IgD-negative memory B cell (primary cell): Measurements from ENCODE around the gene LONP1. TPM values are rescaled to one million over a fixed set of nuclear protein-coding genes. Genes with fewer than 3 reads are reported as not detected.
"Not testable (repeated sequence)": the region's sequence is repeated elsewhere in the genome, so short reads cannot be mapped to it uniquely, and the experiment has no call there.

Experiments
- H3K27ac Mint-ChIP-seq, 3 donors: one replicate each; pipeline ENCODE4 v1.8.0; 2020 to 2022; ENCODE audit warnings: mild to moderate bottlenecking in 3 of 3, mixed read lengths in 3 of 3, moderate library complexity in 1 of 3
- H3K27me3 Mint-ChIP-seq: one replicate; pipeline ENCODE4 v1.8.0; 2021; ENCODE audit warnings: mixed read lengths
- H3K36me3 Mint-ChIP-seq: one replicate; pipeline ENCODE4 v1.8.0; 2020; ENCODE audit warnings: mild to moderate bottlenecking, mixed read lengths
- H3K4me1 Mint-ChIP-seq, 3 donors: one replicate each; pipeline ENCODE4 v1.8.0; 2020 to 2022; ENCODE audit warnings: mixed read lengths in 3 of 3, mild to moderate bottlenecking in 1 of 3
- H3K4me3 Mint-ChIP-seq, 4 donors: one replicate each; pipeline ENCODE4 v1.8.0; 2020 to 2022; ENCODE audit warnings: mild to moderate bottlenecking in 4 of 4, mixed read lengths in 4 of 4, moderate library complexity in 3 of 4
- H3K9me3 Mint-ChIP-seq, 3 donors: one replicate each; pipeline ENCODE4 v1.8.0; 2020 to 2021; ENCODE audit warnings: mixed read lengths in 3 of 3, mild to moderate bottlenecking in 1 of 3
- polyA plus RNA-seq: library from polyadenylated mRNA; unstranded; fragments of 300-500 nt; fragmentation: Illumina TruSeq; gene quantifications from one replicate; pipeline ENCODE4 v1.2.3, GENCODE V29; 2021

The LONP1 gene
- polyA plus RNA-seq, 1 donor from 2014 or later: 38.5 TPM

DNA sequence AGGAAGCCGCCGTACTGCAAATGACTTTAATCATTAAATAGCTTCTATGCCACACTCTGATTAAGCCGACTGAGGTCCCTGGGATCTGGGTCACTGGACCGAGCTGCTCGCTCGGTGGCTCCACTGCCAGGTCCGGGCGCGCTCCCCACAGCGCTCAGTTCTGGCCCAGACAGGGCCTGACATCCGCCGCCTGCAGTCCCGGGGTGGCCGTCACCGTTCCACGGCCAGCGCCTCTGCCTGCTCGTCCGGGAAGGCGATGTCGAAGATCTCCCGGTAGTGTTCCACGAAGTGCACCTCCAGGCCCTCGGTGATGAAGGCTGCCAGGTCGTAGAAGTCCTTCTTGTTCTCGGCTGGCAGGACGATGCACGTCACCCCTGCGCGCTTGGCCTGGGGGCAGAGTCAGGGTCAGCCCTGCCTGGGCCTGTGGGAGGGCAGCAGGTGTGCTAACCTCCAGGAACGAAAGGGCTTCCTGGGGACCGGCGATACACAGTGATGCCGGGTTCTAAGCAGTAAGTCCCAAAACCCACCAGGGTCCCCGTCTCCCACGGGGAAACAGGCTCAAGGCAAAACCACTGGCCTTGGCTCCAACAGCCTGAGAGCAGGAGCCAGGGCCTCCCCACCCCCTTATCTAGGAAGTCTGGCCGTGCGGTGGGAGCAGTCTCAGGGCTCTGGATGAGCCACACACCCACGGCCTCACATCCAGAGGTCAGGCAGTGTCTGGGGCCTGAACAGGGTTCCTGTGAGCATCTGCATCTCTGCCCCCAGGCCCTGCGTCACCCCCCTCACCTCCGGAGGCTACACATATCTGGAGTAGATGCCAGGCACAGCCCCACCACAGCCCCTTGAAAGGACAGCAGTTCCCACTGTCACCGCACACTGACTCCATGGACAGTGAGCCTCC, 27.9 kb downstream of the LONP1 start:
- Mint-ChIP-seq H3K4me3 (peak overlapping the region; percentile 90 to 97 (median 96)), H3K9me3 (no peaks in the 10 kb centered on the region), H3K36me3 (no peaks in the 10 kb centered on the region), H3K27me3 (no peaks in the 10 kb centered on the region), H3K4me1 (peaks cover 14 to 22% (median 21%) of the 10 kb centered on the region in 3 donors), H3K27ac (peak overlapping the region; percentile 88 to 91 (median 90))

DNA sequence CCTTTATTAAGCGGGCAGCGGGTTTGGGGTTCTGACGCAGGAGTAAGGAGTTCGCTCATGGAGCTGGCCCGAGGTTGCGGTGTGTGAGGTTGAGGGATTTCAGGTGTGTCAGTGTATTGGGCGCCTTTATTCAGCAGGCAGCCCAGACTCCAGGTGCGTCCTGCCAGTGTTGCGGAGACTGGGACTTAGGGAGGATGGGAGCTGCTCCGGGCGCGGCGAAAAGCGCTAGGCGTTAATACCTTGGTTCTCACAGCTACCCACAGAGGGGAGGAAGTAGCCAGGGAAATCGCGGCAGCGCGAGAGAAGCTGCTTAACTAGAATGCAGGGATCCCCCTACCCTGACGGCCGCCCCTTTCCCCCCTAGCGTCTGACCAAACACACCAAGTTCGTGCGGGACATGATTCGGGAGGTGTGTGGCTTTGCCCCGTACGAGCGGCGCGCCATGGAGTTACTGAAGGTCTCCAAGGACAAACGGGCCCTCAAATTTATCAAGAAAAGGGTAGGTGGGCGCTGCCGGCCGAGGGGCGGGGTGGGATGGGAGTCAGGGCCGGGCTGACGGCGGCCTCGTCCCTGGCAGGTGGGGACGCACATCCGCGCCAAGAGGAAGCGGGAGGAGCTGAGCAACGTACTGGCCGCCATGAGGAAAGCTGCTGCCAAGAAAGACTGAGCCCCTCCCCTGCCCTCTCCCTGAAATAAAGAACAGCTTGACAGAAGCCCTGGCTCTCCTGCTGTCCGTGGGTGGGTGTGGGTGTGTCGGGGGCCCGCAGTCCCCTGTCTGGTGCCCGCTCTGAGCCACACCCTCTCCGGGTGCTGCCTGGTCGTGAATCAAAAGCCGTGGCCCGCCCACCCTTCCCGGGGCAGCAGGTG, 28.8 kb downstream of the LONP1 start:
- Mint-ChIP-seq H3K27ac (peak overlapping the region; percentile 91 to 98 (median 97)), H3K4me3 (peak overlapping the region; percentile 90 to 97 (median 96)), H3K36me3 (no peaks in the 10 kb centered on the region), H3K4me1 (peaks cover 16 to 24% (median 22%) of the 10 kb centered on the region in 3 donors), H3K9me3 (no peaks in the 10 kb centered on the region), H3K27me3 (no peaks in the 10 kb centered on the region)

- no peaks in the 10 kb centered on the region for H3K36me3 Mint-ChIP-seq
- no peaks in the 10 kb centered on the region for H3K27me3 Mint-ChIP-seq
- H3K4me3 Mint-ChIP-seq: peak within 1 kb of the TSS; percentile 90 to 97 (median 96)
- peaks cover 16 to 24% (median 22%) of the 10 kb centered on the region in 3 donors for H3K4me1 Mint-ChIP-seq
- peak within 1 kb of the TSS; percentile 91 to 98 (median 97) for H3K27ac Mint-ChIP-seq
- no peaks in the 10 kb centered on the region for H3K9me3 Mint-ChIP-seq
These were observed 29.6 kb downstream of the LONP1 start, which contains the start of gene RPL36 for GRCh38 chr19:5690125-5690954. TSS of gene RPL36 (plus strand) at chr19:5690295. CDS start at chr19:5690508, 213 bp downstream.

- H3K36me3 Mint-ChIP-seq, H3K27me3 Mint-ChIP-seq, H3K9me3 Mint-ChIP-seq: not testable (repeated sequence)
- peak overlapping the region; percentile 34 to 88 (median 76) for H3K4me3 Mint-ChIP-seq
- H3K4me1 Mint-ChIP-seq: peaks cover 16 to 27% (median 22%) of the 10 kb centered on the region in 3 donors
- peak overlapping the region in 1 of 3 donors; percentile 48 for H3K27ac Mint-ChIP-seq
These were observed 31.6 kb downstream of the LONP1 start for GRCh38 chr19:5688262-5688881.

GRCh38 chr19:5687360-5688198, 32.4 kb downstream of the LONP1 start:
- no peaks in the 10 kb centered on the region for H3K27me3 Mint-ChIP-seq
- peaks cover 16 to 25% (median 21%) of the 10 kb centered on the region in 3 donors for H3K4me1 Mint-ChIP-seq
- peak overlapping the region in 2 of 3 donors; percentile 31 to 89 for H3K27ac Mint-ChIP-seq
- no peaks in the 10 kb centered on the region for H3K36me3 Mint-ChIP-seq
- no peaks in the 10 kb centered on the region for H3K9me3 Mint-ChIP-seq
- peak overlapping the region; percentile 41 to 96 (median 92) for H3K4me3 Mint-ChIP-seq

GRCh38 chr19:5686647-5687359, 33.1 kb downstream of the LONP1 start:
- peak overlapping the region; percentile 89 to 90 (median 90) for H3K27ac Mint-ChIP-seq
- H3K4me3 Mint-ChIP-seq: peak overlapping the region; percentile 77 to 96 (median 89)
- no peaks in the 10 kb centered on the region for H3K9me3 Mint-ChIP-seq
- H3K4me1 Mint-ChIP-seq: peaks cover 13 to 20% (median 18%) of the 10 kb centered on the region in 3 donors
- no peaks in the 10 kb centered on the region for H3K27me3 Mint-ChIP-seq
- H3K36me3 Mint-ChIP-seq: no peaks in the 10 kb centered on the region

GRCh38 chr19:5686326-5686646, 33.7 kb downstream of the LONP1 start:
- peak overlapping the region; percentile 89 to 90 (median 90) for H3K27ac Mint-ChIP-seq
- H3K36me3 Mint-ChIP-seq: no peaks in the 10 kb centered on the region
- peaks cover 16 to 20% (median 18%) of the 10 kb centered on the region in 3 donors for H3K4me1 Mint-ChIP-seq
- H3K4me3 Mint-ChIP-seq: peak overlapping the region; percentile 77 to 96 (median 89)
- no peaks in the 10 kb centered on the region for H3K9me3 Mint-ChIP-seq
- H3K27me3 Mint-ChIP-seq: no peaks in the 10 kb centered on the region

- peaks cover 12 to 17% (median 12%) of the 10 kb centered on the region in 3 donors for H3K4me1 Mint-ChIP-seq
- peaks cover 3% of the 10 kb centered on the region for H3K27me3 Mint-ChIP-seq
- H3K27ac Mint-ChIP-seq: peak overlapping the region in 1 of 3 donors; percentile 65
- H3K36me3 Mint-ChIP-seq: no peaks in the 10 kb centered on the region
- no peaks in the 10 kb centered on the region for H3K9me3 Mint-ChIP-seq
- H3K4me3 Mint-ChIP-seq: peak overlapping the region in 3 of 4 donors; percentile 21 to 47 (median 32)
These were observed 35.1 kb downstream of the LONP1 start for GRCh38 chr19:5684694-5685430.

DNA sequence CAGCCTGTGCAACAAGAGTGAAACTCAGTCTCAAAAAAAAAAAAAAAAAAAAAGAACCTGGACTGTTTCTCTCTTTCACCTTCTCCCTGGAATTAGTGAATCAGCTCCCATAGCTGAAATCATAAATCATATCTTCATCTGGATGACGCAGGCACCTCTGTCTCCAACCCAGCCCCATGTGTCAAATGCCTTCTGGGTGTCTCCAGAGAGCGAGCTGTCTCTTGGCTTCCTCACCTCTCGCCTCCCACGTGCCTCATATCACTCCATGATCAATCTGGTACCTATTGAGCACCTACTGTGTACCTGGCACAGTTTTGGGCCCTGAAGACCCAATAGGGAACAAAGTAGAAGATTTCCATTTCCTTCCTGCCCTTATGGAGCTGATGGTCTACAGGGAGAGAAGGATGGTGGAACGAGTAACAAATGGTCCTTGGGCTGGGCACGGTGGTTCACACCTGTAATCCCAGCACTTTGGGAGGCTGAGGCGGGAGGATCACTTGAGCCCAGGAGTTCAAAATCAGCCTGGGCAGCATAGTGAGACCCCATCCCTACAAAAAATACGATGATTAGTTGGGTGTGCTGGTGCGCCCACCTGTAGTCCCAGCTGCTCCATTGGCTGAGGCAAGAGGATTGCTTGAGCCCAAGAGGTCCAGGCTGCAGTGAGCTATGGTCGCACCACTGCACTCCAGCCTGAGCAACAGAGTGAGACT, 36.6 kb downstream of the LONP1 start:
- Mint-ChIP-seq H3K36me3 (no peaks in the 10 kb centered on the region), H3K4me3 (peak overlapping the region in 2 of 4 donors; percentile 55 to 72), H3K27me3 (peaks cover 3% of the 10 kb centered on the region), H3K4me1 (peaks cover 5 to 15% (median 13%) of the 10 kb centered on the region in 3 donors), H3K27ac (peak overlapping the region in 1 of 3 donors; percentile 95), H3K9me3 (no peaks in the 10 kb centered on the region)

- H3K4me1 Mint-ChIP-seq: peaks cover 5 to 15% (median 13%) of the 10 kb centered on the region in 3 donors
- peak overlapping the region; percentile 63 to 100 (median 93) for H3K27ac Mint-ChIP-seq
- peaks cover 3% of the 10 kb centered on the region for H3K27me3 Mint-ChIP-seq
- no peaks in the 10 kb centered on the region for H3K9me3 Mint-ChIP-seq
- no peaks in the 10 kb centered on the region for H3K36me3 Mint-ChIP-seq
- H3K4me3 Mint-ChIP-seq: peak overlapping the region in 3 of 4 donors; percentile 13 to 79 (median 73)
These were observed 37.9 kb downstream of the LONP1 start for GRCh38 chr19:5682107-5682482.

GRCh38 chr19:5681391-5682106, 38.4 kb downstream of the LONP1 start:
- no peaks in the 10 kb centered on the region for H3K36me3 Mint-ChIP-seq
- peaks cover 5 to 14% (median 12%) of the 10 kb centered on the region in 3 donors for H3K4me1 Mint-ChIP-seq
- H3K27ac Mint-ChIP-seq: peak overlapping the region; percentile 63 to 100 (median 93)
- H3K4me3 Mint-ChIP-seq: peak overlapping the region; percentile 73 to 90 (median 82)
- H3K9me3 Mint-ChIP-seq: no peaks in the 10 kb centered on the region
- H3K27me3 Mint-ChIP-seq: peaks cover 3% of the 10 kb centered on the region
